NCI-H1930 (cell line): ENCODE data around the gene LEFTY2.
"Not testable (repeated sequence)": the region's sequence is repeated elsewhere in the genome, so short reads cannot be mapped to it uniquely, and the experiment has no call there.

Source experiments
- DNase-seq, 2 experiments: peaks; one replicate each; lab custom pipeline; 2025; lab: John Stamatoyannopoulos, UW

Gene LEFTY2

DNA sequence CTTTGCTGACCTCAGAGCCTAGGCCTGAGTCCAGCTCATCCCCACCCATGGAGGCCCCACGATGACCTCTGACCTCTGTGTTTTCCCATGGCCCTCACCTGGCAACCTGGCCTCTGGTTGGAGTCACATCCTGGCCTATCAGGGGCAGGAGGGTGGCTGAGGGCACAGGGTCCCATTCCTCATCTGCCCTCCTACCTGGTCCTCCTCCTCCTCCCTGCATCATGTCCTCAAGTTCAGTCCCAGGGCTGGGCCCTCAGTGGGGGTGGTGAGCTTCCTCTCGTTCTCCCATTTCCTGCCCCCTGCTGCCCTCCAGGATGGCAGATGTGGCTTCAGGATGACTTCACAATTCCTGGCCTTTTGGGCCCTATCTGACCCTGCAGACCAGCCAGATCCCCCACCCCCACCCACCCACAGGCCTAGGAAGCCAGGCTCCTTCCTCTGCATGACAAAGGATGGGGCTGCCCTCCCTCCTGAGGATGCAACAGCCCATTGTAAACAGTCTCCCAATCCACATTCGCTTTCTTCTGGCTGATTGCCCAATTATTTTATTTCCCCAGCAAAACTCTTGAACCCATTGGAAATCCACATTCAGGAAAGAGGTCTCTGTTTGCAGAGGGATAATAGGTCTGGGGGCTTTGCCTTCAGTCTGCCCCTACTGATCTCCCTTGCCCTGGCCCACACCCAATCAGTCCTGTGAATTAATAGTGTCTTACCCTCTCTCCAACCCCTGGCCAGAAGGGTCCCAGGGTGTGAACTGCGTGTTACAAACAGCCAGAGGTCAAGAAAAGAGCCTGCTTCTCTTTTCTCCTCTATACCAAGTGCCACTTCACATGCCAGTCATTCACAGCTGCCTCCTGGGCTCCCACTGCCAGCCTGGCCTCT is 41.7 kb downstream of the LEFTY2 start:
- DNase-seq, result no peak

DNA sequence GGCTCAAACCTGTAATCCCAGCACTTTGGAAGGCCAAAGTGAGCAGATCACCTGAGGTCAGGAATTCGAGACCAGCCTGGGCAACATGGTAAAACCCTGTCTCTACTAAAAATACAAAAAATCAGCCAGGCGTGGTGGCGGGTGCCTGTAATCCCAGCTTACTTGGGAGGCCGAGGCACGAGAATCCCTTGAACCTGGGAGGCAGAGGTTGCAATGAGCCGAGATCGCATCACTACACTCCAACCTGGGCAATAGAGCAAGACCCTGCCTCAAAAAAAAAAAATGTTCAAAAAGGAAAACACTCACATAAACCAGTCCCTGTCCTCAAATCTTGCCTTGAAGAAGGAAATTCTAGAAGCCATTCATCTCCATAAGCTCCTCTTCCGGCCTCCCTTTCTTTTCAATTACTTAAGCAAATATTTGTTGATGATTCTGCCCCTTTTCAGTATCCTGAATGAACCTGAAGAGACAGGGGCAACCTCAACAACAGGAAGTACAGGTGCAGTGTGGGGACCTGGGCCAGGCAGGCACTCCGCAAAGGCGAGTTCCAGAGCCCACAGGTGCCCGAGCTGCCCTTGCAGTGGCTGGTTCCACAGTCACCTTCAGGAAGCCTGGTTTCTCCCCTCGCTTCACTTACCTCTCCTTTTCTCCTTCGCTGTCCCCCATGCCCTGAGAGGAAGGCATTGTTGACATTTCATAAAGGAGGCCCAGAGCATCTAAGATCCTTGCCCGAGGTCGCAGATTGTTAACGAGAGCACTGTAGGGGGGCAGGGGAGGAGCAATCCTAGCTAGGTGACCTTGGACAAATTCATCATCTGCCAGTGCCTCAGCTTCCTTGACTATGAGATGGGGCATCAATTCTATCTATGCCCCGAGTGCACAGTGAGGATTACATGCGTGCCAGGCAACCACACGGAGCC is 43.2 kb downstream of the LEFTY2 start:
- no peak for DNase-seq

- DNase-seq, result no peak
Measured at GRCh38 chr1:225896937-225897549, 44.0 kb downstream of the LEFTY2 start.

GRCh38 chr1:225896494-225896893 is 44.5 kb downstream of the LEFTY2 start:
- no peak for DNase-seq

DNA sequence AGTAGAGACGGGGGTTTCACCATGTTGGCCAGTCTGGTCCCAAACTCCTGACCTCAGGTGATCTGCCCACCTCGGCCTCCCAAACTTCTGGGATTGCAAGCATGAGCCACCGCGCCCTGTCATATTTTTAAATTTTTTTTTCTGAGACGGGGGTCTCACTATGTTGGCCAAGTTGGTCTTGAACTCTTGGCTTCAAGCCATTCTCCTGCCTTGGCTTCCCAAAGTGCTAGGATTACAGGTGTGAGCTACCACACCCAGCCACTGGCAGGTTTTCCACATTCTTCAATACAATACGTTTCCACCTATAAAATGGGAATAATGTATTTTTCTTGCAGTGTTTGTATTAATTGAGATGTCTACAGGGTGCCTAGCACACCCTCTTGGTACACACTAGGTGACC is 48.7 kb downstream of the LEFTY2 start:
- DNase-seq, result no peak

DNA sequence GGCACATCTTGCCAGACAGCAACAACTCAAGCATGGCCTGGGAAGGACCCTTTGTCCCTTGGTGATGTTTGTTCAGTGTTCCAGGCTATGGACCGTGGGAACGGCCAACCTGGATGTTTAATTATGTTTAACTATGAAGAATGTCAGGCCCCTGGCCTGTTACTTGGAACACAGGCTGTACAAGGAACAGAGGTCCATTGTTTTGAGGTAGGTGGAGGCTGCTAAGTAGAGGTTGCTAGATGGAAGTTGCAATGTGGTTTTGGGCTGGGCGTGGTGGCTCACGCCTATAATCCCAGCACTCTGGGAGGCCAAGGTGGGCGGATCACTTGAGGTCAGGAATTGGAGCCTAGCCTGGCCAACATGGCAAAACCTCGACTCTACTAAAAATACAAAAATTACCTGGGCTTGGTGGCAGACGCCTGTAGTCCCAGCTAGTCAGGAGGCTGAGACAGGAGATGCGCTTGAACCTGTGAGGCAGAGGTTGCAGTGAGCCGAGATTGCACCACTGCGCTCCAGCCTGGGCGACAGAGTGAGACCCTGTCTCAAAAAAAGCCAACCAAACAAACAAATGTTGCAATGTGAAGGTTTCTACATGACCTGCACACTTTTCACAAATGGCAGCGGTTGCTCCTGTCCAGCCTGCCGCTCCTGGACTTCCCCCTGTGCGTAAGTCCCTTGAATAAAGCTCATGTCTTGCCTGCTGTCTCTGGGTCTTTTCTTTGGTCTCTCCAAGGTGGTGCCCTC is 49.6 kb downstream of the LEFTY2 start:
- DNase-seq, result no peak

DNA sequence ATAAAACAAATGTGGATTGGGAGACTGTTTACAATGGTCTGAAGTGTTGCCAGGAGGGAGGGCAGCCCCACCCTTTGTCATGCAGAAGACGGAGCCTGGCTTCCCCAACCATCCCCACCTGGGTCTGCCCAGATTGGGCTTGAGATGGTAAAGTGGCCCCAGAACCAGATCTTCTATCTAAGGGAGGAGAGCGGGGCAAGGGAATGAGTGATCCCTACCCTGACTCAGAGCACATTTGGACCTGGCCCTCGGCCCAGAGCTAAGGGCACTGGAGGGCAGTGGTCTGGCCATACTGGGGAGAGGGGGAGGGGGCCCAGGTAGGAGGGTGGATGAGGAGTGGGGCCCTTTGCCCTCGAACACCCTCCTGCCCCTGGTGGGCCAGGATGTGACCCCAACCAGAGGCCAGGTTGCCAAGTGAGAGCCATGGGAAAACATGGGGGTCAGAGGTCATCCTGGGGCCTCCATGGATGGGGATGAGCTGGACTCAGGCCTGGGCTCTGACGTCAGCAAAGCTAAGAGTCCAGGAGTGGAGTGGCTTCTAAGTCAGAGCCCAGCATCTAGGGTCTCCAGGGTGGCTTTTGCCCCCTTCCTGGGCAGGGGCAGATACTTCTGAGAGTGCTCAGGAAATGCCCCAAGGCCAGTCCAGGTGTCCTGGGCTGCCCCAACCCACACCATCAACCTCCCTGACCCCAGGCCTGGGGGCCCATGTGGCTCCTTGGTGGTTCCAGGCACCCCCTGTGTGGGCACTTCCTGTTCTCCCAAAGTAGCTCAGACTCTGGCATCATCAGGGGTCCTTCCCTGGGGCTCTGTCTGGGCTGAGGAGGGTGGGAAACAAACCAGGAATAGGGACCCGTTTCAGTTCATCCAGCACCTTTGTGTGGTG is 50.4 kb downstream of the LEFTY2 start:
- DNase-seq, result no peak

- no peak for DNase-seq
Measured at GRCh38 chr1:225889743-225890142, 51.3 kb downstream of the LEFTY2 start.

GRCh38 chr1:225888898-225889601 is 52.0 kb downstream of the LEFTY2 start, which contains the start of gene LEFTY1:
Gene LEFTY1 (minus strand): TSS chr1:225889146. CDS start chr1:225889066, 80 bp downstream.
- DNase-seq, result no peak

DNA sequence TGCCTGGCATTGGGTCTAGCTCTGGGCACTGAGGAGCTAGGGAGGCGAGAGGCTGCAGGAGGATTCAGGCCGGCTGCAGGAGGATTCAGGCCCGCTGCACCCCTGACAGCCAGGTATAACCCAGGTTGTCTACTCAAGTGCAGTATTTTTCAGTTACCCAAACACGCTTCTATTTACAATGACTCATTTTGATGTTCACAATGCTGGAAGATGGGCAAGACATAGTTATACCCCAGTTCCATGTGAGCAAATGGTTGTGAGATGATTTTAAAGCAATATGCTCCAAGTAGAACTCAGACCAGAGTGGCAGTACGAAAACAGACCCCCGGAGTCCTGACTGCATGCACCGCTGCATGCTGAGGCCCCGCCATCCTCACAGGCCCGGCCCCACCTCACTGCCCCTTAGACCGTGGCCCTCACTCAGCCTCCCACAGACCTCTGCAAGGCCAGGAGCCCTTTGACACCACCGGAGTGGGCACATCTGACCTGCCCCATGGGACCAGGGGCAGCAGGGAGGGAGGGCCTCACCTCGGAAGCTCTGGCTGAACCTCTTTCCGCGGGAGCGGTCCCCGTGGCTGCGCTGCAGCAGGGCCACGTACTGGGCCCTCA is 52.6 kb downstream of the LEFTY2 start:
- DNase-seq, result no peak

GRCh38 chr1:225887554-225888288 is 53.3 kb downstream of the LEFTY2 start:
- not testable (repeated sequence) for DNase-seq

DNA sequence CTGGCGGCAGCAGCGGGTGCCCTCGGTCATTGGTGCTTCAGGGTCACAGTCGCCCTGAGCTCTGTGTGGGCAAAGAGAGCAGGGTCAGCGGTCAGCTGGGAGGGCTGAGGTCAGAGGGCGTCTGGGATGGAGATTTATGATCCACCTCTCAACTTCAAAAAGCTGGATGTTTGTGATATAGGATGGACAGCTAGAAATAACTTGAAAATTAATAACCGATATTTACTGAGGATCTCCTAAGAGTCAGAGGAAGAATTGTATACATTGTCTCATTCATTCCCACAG is 54.0 kb downstream of the LEFTY2 start:
- DNase-seq, result no peak
